ENCODE data around the gene MAU2.
"Not testable (repeated sequence)": the region's sequence is repeated elsewhere in the genome, so short reads cannot be mapped to it uniquely, and the experiment has no call there.

The MAU2 gene

GRCh38 chr19:19342086-19343015, 21.7 kb downstream of the MAU2 start:
- Histone ChIP-seq H3K27me3 (ENCODE audit: control insufficient read depth, insufficient read depth, low read length) (no peaks in the 10 kb centered on the region), H3K36me3 (ENCODE audit: control insufficient read depth, insufficient read depth, low read length) (peaks cover 65% of the 10 kb centered on the region), H3K27ac (ENCODE audit: low read depth, low read length) (no peak overlapping the region), H3K9ac (ENCODE audit: low read length) (no peak overlapping the region), H3K4me3 (ENCODE audit: low read length) (no peak overlapping the region), H3K4me1 (ENCODE audit: control insufficient read depth, insufficient read depth, low read length) (no peaks in the 10 kb centered on the region)

DNA sequence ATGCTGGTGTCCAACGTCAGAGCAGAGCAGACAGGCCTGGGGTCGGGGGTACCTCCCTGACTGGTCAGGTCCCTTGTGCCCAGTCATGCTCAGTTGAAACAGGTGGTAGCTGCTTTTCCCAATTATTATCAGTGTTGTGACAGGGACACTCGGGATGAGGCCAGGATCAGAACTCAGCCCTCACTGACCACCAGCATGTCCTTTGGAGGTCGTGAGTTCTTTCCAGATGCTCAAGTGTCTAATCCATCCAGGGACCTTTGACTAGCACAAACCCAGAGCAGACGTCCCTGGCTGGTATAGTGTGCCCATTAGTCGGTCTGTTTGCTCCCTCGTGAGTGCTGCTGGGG, 22.4 kb downstream of the MAU2 start:
- H3K27me3 ChIP-seq (ENCODE audit: control insufficient read depth, insufficient read depth, low read length): no peaks in the 10 kb centered on the region
- H3K36me3 ChIP-seq (ENCODE audit: control insufficient read depth, insufficient read depth, low read length): peaks cover 63% of the 10 kb centered on the region
- H3K4me1 ChIP-seq (ENCODE audit: control insufficient read depth, insufficient read depth, low read length): no peaks in the 10 kb centered on the region
- H3K9ac ChIP-seq (ENCODE audit: low read length): no peak overlapping the region
- H3K4me3 ChIP-seq (ENCODE audit: low read length): no peak overlapping the region
- no peak overlapping the region for H3K27ac ChIP-seq (ENCODE audit: low read depth, low read length)

- no peaks in the 10 kb centered on the region for H3K4me1 ChIP-seq (ENCODE audit: control insufficient read depth, insufficient read depth, low read length)
- H3K27ac ChIP-seq (ENCODE audit: low read depth, low read length): no peak overlapping the region
- no peaks in the 10 kb centered on the region for H3K27me3 ChIP-seq (ENCODE audit: control insufficient read depth, insufficient read depth, low read length)
- no peak overlapping the region for H3K4me3 ChIP-seq (ENCODE audit: low read length)
- H3K36me3 ChIP-seq (ENCODE audit: control insufficient read depth, insufficient read depth, low read length): peaks cover 64% of the 10 kb centered on the region
- H3K9ac ChIP-seq (ENCODE audit: low read length): no peak overlapping the region
These were observed 23.1 kb downstream of the MAU2 start for GRCh38 chr19:19343762-19344161.

DNA sequence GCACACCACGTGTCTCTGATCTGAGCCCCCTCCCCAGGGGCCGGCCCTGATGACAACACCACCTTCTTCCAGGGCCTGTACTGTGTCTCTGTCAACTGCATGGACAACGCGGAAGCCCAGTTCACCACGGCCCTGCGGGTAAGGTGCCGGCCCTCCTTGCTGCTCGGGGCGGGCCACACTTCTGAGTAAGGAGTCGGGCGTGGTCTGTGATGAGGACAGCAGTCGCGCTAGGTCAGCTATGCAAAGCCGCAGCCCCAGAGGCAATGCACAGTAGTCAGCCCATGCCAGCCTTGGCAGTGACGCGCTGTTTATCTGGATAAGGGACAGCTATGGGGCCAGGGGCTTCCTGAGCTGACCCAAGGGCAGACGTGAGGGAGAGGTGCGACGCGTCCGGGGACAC, 24.6 kb downstream of the MAU2 start:
- H3K27me3 ChIP-seq (ENCODE audit: control insufficient read depth, insufficient read depth, low read length): no peaks in the 10 kb centered on the region
- H3K4me1 ChIP-seq (ENCODE audit: control insufficient read depth, insufficient read depth, low read length): no peaks in the 10 kb centered on the region
- H3K9ac ChIP-seq (ENCODE audit: low read length): no peak overlapping the region
- peaks cover 68% of the 10 kb centered on the region for H3K36me3 ChIP-seq (ENCODE audit: control insufficient read depth, insufficient read depth, low read length)
- no peak overlapping the region for H3K27ac ChIP-seq (ENCODE audit: low read depth, low read length)
- no peak overlapping the region for H3K4me3 ChIP-seq (ENCODE audit: low read length)

DNA sequence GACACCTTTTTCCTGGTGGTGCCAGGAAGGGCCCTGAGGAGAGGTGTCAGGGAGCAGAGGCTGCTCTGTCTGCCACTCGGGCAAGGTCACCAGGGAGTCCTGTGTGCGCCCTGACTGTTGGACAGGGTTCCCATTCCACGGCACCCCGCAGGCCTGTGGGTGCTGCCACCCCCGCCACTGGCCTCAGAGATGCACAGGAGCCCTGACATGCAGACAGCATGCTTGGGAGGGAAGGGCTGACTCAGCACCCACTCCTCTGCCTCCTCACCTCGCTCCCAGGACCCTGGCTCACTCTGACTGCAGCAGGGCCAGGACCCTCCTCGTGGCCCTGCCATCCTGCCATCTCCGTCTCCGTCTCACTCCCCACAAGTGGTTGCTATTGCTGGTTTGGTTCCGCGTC, 25.3 kb downstream of the MAU2 start:
- Histone ChIP-seq H3K4me1 (ENCODE audit: control insufficient read depth, insufficient read depth, low read length) (no peaks in the 10 kb centered on the region), H3K4me3 (ENCODE audit: low read length) (no peak overlapping the region), H3K9ac (ENCODE audit: low read length) (no peak overlapping the region), H3K36me3 (ENCODE audit: control insufficient read depth, insufficient read depth, low read length) (peaks cover 64% of the 10 kb centered on the region), H3K27ac (ENCODE audit: low read depth, low read length) (no peak overlapping the region), H3K27me3 (ENCODE audit: control insufficient read depth, insufficient read depth, low read length) (no peaks in the 10 kb centered on the region)

- no peak overlapping the region for H3K9ac ChIP-seq (ENCODE audit: low read length)
- no peak overlapping the region for H3K27ac ChIP-seq (ENCODE audit: low read depth, low read length)
- H3K4me1 ChIP-seq (ENCODE audit: control insufficient read depth, insufficient read depth, low read length): no peaks in the 10 kb centered on the region
- no peak overlapping the region for H3K4me3 ChIP-seq (ENCODE audit: low read length)
- H3K27me3 ChIP-seq (ENCODE audit: control insufficient read depth, insufficient read depth, low read length): no peaks in the 10 kb centered on the region
- H3K36me3 ChIP-seq (ENCODE audit: control insufficient read depth, insufficient read depth, low read length): peaks cover 62% of the 10 kb centered on the region
These were observed 26.9 kb downstream of the MAU2 start for GRCh38 chr19:19347401-19348110.

GRCh38 chr19:19348266-19348665, 27.6 kb downstream of the MAU2 start:
- H3K27me3 ChIP-seq (ENCODE audit: control insufficient read depth, insufficient read depth, low read length): no peaks in the 10 kb centered on the region
- no peak overlapping the region for H3K9ac ChIP-seq (ENCODE audit: low read length)
- H3K4me1 ChIP-seq (ENCODE audit: control insufficient read depth, insufficient read depth, low read length): no peaks in the 10 kb centered on the region
- no peak overlapping the region for H3K4me3 ChIP-seq (ENCODE audit: low read length)
- no peak overlapping the region for H3K27ac ChIP-seq (ENCODE audit: low read depth, low read length)
- peaks cover 65% of the 10 kb centered on the region for H3K36me3 ChIP-seq (ENCODE audit: control insufficient read depth, insufficient read depth, low read length)

GRCh38 chr19:19349365-19349764, 28.7 kb downstream of the MAU2 start:
- H3K36me3 ChIP-seq (ENCODE audit: control insufficient read depth, insufficient read depth, low read length): peaks cover 62% of the 10 kb centered on the region
- no peak overlapping the region for H3K4me3 ChIP-seq (ENCODE audit: low read length)
- H3K9ac ChIP-seq (ENCODE audit: low read length): no peak overlapping the region
- H3K27ac ChIP-seq (ENCODE audit: low read depth, low read length): no peak overlapping the region
- H3K4me1 ChIP-seq (ENCODE audit: control insufficient read depth, insufficient read depth, low read length): no peaks in the 10 kb centered on the region
- H3K27me3 ChIP-seq (ENCODE audit: control insufficient read depth, insufficient read depth, low read length): no peaks in the 10 kb centered on the region

DNA sequence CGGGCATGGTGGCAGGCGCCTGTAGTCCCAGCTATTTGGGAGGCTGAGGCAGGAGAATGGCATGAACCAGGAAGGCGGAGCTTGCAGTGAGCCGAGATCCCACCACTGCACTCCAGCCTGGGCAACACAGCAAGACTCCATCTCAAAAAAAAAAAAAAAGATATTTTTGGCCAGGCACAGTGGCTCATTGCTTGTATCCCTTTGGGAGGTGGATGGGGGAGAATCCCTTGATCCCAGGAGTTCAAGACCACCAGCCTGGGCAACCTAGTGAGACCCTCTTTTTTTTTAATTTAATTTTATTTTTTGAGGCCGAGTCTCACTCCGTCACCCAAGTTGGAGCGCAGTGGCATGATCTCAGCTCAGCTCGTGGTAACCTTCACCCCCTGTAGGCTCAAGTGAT, 30.1 kb downstream of the MAU2 start:
- H3K36me3 ChIP-seq (ENCODE audit: control insufficient read depth, insufficient read depth, low read length): peaks cover 61% of the 10 kb centered on the region
- not testable (repeated sequence) for H3K27me3 ChIP-seq (ENCODE audit: control insufficient read depth, insufficient read depth, low read length); H3K4me1 ChIP-seq (ENCODE audit: control insufficient read depth, insufficient read depth, low read length); H3K27ac ChIP-seq (ENCODE audit: low read depth, low read length); H3K4me3 ChIP-seq (ENCODE audit: low read length); H3K9ac ChIP-seq (ENCODE audit: low read length)

GRCh38 chr19:19352823-19353222, 32.2 kb downstream of the MAU2 start:
- Histone ChIP-seq H3K4me1 (ENCODE audit: control insufficient read depth, insufficient read depth, low read length) (no peaks in the 10 kb centered on the region), H3K27me3 (ENCODE audit: control insufficient read depth, insufficient read depth, low read length) (no peaks in the 10 kb centered on the region), H3K4me3 (ENCODE audit: low read length) (no peak overlapping the region), H3K36me3 (ENCODE audit: control insufficient read depth, insufficient read depth, low read length) (peaks cover 51% of the 10 kb centered on the region), H3K27ac (ENCODE audit: low read depth, low read length) (no peak overlapping the region), H3K9ac (ENCODE audit: low read length) (no peak overlapping the region)

DNA sequence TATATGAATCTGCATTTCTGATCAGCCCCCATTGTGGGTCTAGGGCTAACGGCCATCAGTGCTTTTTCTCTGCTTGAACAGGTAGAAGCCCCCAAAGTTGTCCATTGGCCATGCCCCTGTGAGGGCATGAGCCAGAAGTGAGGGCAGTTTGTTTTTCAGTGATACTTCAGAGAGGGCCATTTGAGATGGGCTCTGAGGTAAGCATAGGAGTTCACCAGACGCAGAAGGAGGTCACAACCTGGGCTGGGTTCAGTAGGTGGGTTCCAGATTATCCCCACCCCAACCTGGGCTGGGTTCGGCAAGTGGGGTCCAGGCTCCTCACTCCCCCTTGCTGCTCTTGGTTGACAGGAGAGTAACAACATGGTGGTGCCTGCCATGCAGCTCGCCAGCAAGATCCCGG, 33.4 kb downstream of the MAU2 start:
- H3K4me1 ChIP-seq (ENCODE audit: control insufficient read depth, insufficient read depth, low read length): no peaks in the 10 kb centered on the region
- H3K9ac ChIP-seq (ENCODE audit: low read length): no peak overlapping the region
- H3K36me3 ChIP-seq (ENCODE audit: control insufficient read depth, insufficient read depth, low read length): peaks cover 43% of the 10 kb centered on the region
- no peak overlapping the region for H3K27ac ChIP-seq (ENCODE audit: low read depth, low read length)
- H3K4me3 ChIP-seq (ENCODE audit: low read length): no peak overlapping the region
- no peaks in the 10 kb centered on the region for H3K27me3 ChIP-seq (ENCODE audit: control insufficient read depth, insufficient read depth, low read length)

- no peaks in the 10 kb centered on the region for H3K4me1 ChIP-seq (ENCODE audit: control insufficient read depth, insufficient read depth, low read length)
These were observed 34.3 kb downstream of the MAU2 start for GRCh38 chr19:19354932-19355331.

More at GRCh38 chr19:19354932-19355331, 34.3 kb downstream of the MAU2 start:
- Histone ChIP-seq H3K4me3 (ENCODE audit: low read length) (no peak overlapping the region), H3K27me3 (ENCODE audit: control insufficient read depth, insufficient read depth, low read length) (no peaks in the 10 kb centered on the region), H3K27ac (ENCODE audit: low read depth, low read length) (no peak overlapping the region), H3K9ac (ENCODE audit: low read length) (no peak overlapping the region), H3K36me3 (ENCODE audit: control insufficient read depth, insufficient read depth, low read length) (peaks cover 36% of the 10 kb centered on the region)

All from rectal smooth muscle tissue (tissue), 1 donor.